Nephron (organoid): ENCODE results near the gene DCTN1.

Experiments
- H3K27ac Mint-ChIP-seq, 3 experiments: 2 replicates each; pipeline ENCODE4 v1.8.0; 2020; ENCODE audit warnings: mixed read lengths in 3 of 3, mild to moderate bottlenecking in 2 of 3, moderate library complexity in 1 of 3
- H3K27me3 Mint-ChIP-seq: 2 replicates; pipeline ENCODE4 v1.8.0; 2021; ENCODE audit warnings: low read depth, mild to moderate bottlenecking, moderate library complexity, mixed read lengths
- H3K36me3 Mint-ChIP-seq: 2 replicates; pipeline ENCODE4 v1.8.0; 2020; ENCODE audit warnings: low read depth, mixed read lengths
- H3K4me1 Mint-ChIP-seq: 2 replicates; pipeline ENCODE4 v1.8.0; 2020; ENCODE audit warnings: mixed read lengths
- H3K4me3 Mint-ChIP-seq, 3 experiments: 2 replicates each; pipeline ENCODE4 v1.8.0; 2020; ENCODE audit warnings: mild to moderate bottlenecking in 3 of 3, mixed read lengths in 3 of 3, moderate library complexity in 2 of 3
- H3K9me3 Mint-ChIP-seq: 2 replicates; pipeline ENCODE4 v1.8.0; 2020; ENCODE audit warnings: mixed read lengths
- CTCF ChIP-seq, 3 experiments: fragments of 200-600 bp; sonication (generic); IDR thresholded peaks; one replicate each; pipeline ENCODE4 v1.5.0; 2021; ENCODE audit warnings: antibody characterized with exemption in 3 of 3; ENCODE audit not compliant: unreplicated experiment in 3 of 3

The DCTN1 gene

GRCh38 chr2:74406035-74406434 is 25.9 kb upstream of the DCTN1 start:
- H3K36me3 Mint-ChIP-seq, result no peaks in the 10 kb centered on the region
- peaks cover 5% of the 10 kb centered on the region for H3K27me3 Mint-ChIP-seq
- H3K4me1 Mint-ChIP-seq, result peaks cover 4% of the 10 kb centered on the region
- no peak overlapping the region for H3K27ac Mint-ChIP-seq
- H3K4me3 Mint-ChIP-seq, result no peak overlapping the region
- TF ChIP-seq CTCF (IDR thresholded peaks at IDR 0.05; ENCODE audit: unreplicated experiment in 3 of 3), result no peak
- H3K9me3 Mint-ChIP-seq, result no peaks in the 10 kb centered on the region

GRCh38 chr2:74401891-74402290 is 21.8 kb upstream of the DCTN1 start:
- Mint-ChIP-seq H3K27me3 (peaks cover 3% of the 10 kb centered on the region), H3K9me3 (no peaks in the 10 kb centered on the region), H3K4me1 (no peaks in the 10 kb centered on the region), H3K27ac (no peak overlapping the region), H3K36me3 (no peaks in the 10 kb centered on the region), H3K4me3 (no peak overlapping the region)
- TF ChIP-seq CTCF (IDR thresholded peaks at IDR 0.05; ENCODE audit: unreplicated experiment in 3 of 3), result no peak

- no peak overlapping the region for H3K27ac Mint-ChIP-seq
- H3K4me3 Mint-ChIP-seq, result no peak overlapping the region
- H3K27me3 Mint-ChIP-seq, result peaks cover 3% of the 10 kb centered on the region
- peak in 1 of 3 experiments; percentile 41 for TF ChIP-seq CTCF (IDR thresholded peaks at IDR 0.05; ENCODE audit: unreplicated experiment in 3 of 3)
- no peaks in the 10 kb centered on the region for H3K4me1 Mint-ChIP-seq
- H3K36me3 Mint-ChIP-seq, result no peaks in the 10 kb centered on the region
- no peaks in the 10 kb centered on the region for H3K9me3 Mint-ChIP-seq
Observed at GRCh38 chr2:74399785-74400184, 19.7 kb upstream of the DCTN1 start.

GRCh38 chr2:74396149-74396548 is 16.0 kb upstream of the DCTN1 start:
- H3K4me1 Mint-ChIP-seq, result no peaks in the 10 kb centered on the region
- no peaks in the 10 kb centered on the region for H3K36me3 Mint-ChIP-seq

GRCh38 chr2:74393525-74393924 is 13.4 kb upstream of the DCTN1 start:
- Mint-ChIP-seq H3K4me1 (no peaks in the 10 kb centered on the region), H3K4me3 (peak overlapping the region in 1 of 3 experiments; percentile 27), H3K9me3 (no peaks in the 10 kb centered on the region), H3K36me3 (no peaks in the 10 kb centered on the region), H3K27me3 (no peaks in the 10 kb centered on the region), H3K27ac (no peak overlapping the region)
- TF ChIP-seq CTCF (IDR thresholded peaks at IDR 0.05; ENCODE audit: unreplicated experiment in 3 of 3), result no peak

More at GRCh38 chr2:74396149-74396548, 16.0 kb upstream of the DCTN1 start:
- Mint-ChIP-seq H3K9me3 (no peaks in the 10 kb centered on the region), H3K27ac (no peak overlapping the region), H3K4me3 (no peak overlapping the region), H3K27me3 (peaks cover 3% of the 10 kb centered on the region)
- TF ChIP-seq CTCF (IDR thresholded peaks at IDR 0.05; ENCODE audit: unreplicated experiment in 3 of 3), result no peak

GRCh38 chr2:74392449-74392743 is 12.3 kb upstream of the DCTN1 start:
- Mint-ChIP-seq H3K36me3 (no peaks in the 10 kb centered on the region), H3K4me1 (no peaks in the 10 kb centered on the region), H3K27me3 (no peaks in the 10 kb centered on the region), H3K27ac (peak overlapping the region in 2 of 3 experiments; percentile 83 to 100), H3K9me3 (no peaks in the 10 kb centered on the region), H3K4me3 (no peak overlapping the region)
- TF ChIP-seq CTCF (IDR thresholded peaks at IDR 0.05; ENCODE audit: unreplicated experiment in 3 of 3), result no peak
